Lower lobe of right lung (tissue), 2 donors: ENCODE results near the gene C1GALT1. TPM values are rescaled to one million over a fixed set of nuclear protein-coding genes. Genes with fewer than 3 reads are reported as not detected.

Experiments
- ATAC-seq, 2 donors: fragments of 200-7000 bp; cut with Tn5 transposase; one replicate each; pipeline ENCODE4 v1.9.1; 2020 to 2022; ENCODE audit warnings: mild to moderate bottlenecking in 2 of 2, moderate library complexity in 2 of 2
- DNase-seq: peaks from one replicate; pipeline ENCODE4 v3.0.0-alpha.2; 2020
- H3K27ac ChIP-seq: fragments of 200-600 bp; one replicate; pipeline ENCODE4 v1.8.0; 2022
- H3K27me3 ChIP-seq: fragments of 200-600 bp; one replicate; pipeline ENCODE4 v1.8.0; 2022; ENCODE audit warnings: low read depth
- H3K36me3 ChIP-seq: fragments of 200-600 bp; one replicate; pipeline ENCODE4 v1.8.0; 2022; ENCODE audit warnings: mild to moderate bottlenecking
- H3K4me1 ChIP-seq: fragments of 200-600 bp; one replicate; pipeline ENCODE4 v1.8.0; 2022
- H3K4me3 ChIP-seq: fragments of 200-600 bp; one replicate; pipeline ENCODE4 v1.8.0; 2022; ENCODE audit warnings: mild to moderate bottlenecking
- H3K9me3 ChIP-seq: fragments of 200-600 bp; one replicate; pipeline ENCODE4 v1.8.0; 2022
- CTCF ChIP-seq: fragments of 200-600 bp; IDR thresholded peaks from one replicate; pipeline ENCODE4 v1.8.0; 2022; ENCODE audit warnings: antibody characterized with exemption, mild to moderate bottlenecking
- intact Hi-C: fragments of 100-400 bp; cut with DNase I; formaldehyde crosslinking; loops from one replicate; pipeline ENCODE4 v1.11.0; 2022
- total RNA-seq: library from RNA; stranded (reverse); fragmentation: NEBNext Ultra II Directional; extraction: Animal tissue kit (Norgen Biotek cat#: 25700); gene quantifications from one replicate; pipeline ENCODE4 v1.2.1, GENCODE V29; 2021
- donor health status: DM: no; HTN: yes; CAD: no; lungs with severe emphysema.

Gene C1GALT1
- total RNA-seq, 1 donor from 2014 or later, result 39.0 TPM

- intact Hi-C loops, result no loop called here
- no peak for ATAC-seq
Measured at GRCh38 chr7:7276161-7276560, 93.8 kb downstream of the C1GALT1 start.

GRCh38 chr7:7290429-7291122, 108.2 kb downstream of the C1GALT1 start:
- ATAC-seq (no peak), DNase-seq (no peak)
- Histone ChIP-seq H3K27ac (no peak overlapping the region), H3K36me3 (no peaks in the 10 kb centered on the region), H3K27me3 (no peaks in the 10 kb centered on the region), H3K4me3 (no peak overlapping the region), H3K4me1 (no peaks in the 10 kb centered on the region), H3K9me3 (peaks cover 5% of the 10 kb centered on the region)
- intact Hi-C loops, result no loop called here
- no peak for TF ChIP-seq CTCF

More at GRCh38 chr7:7276161-7276560, 93.8 kb downstream of the C1GALT1 start:
- no peaks in the 10 kb centered on the region for H3K36me3 ChIP-seq
- H3K4me3 ChIP-seq, result no peak overlapping the region
- no peaks in the 10 kb centered on the region for H3K27me3 ChIP-seq
- H3K9me3 ChIP-seq, result no peaks in the 10 kb centered on the region
- DNase-seq, result no peak
- H3K27ac ChIP-seq, result no peak overlapping the region
- no peak for TF ChIP-seq CTCF
- no peaks in the 10 kb centered on the region for H3K4me1 ChIP-seq

GRCh38 chr7:7292085-7292484, 109.7 kb downstream of the C1GALT1 start:
- DNase-seq, result no peak
- Histone ChIP-seq H3K27ac (no peak overlapping the region), H3K4me1 (no peaks in the 10 kb centered on the region), H3K27me3 (no peaks in the 10 kb centered on the region), H3K4me3 (no peak overlapping the region), H3K36me3 (no peaks in the 10 kb centered on the region), H3K9me3 (no peaks in the 10 kb centered on the region)
- no peak for TF ChIP-seq CTCF
- intact Hi-C loops, result no loop called here
- no peak for ATAC-seq

- Histone ChIP-seq H3K9me3 (no peaks in the 10 kb centered on the region), H3K4me1 (no peaks in the 10 kb centered on the region), H3K27ac (no peak overlapping the region), H3K27me3 (no peaks in the 10 kb centered on the region), H3K4me3 (no peak overlapping the region), H3K36me3 (no peaks in the 10 kb centered on the region)
- TF ChIP-seq CTCF, result no peak
- DNase-seq (no peak), ATAC-seq (no peak)
- intact Hi-C loops, result no loop called here
Measured at GRCh38 chr7:7292608-7293007, 110.3 kb downstream of the C1GALT1 start.

- no peaks in the 10 kb centered on the region for H3K9me3 ChIP-seq
- H3K27me3 ChIP-seq, result no peaks in the 10 kb centered on the region
- ATAC-seq (no peak), DNase-seq (no peak)
- no peak for TF ChIP-seq CTCF
- no peak overlapping the region for H3K4me3 ChIP-seq
- no peaks in the 10 kb centered on the region for H3K36me3 ChIP-seq
- no peak overlapping the region for H3K27ac ChIP-seq
- H3K4me1 ChIP-seq, result no peaks in the 10 kb centered on the region
- intact Hi-C loops, result no loop called here
Measured at GRCh38 chr7:7293092-7293491, 110.7 kb downstream of the C1GALT1 start.
